Stimulated activated CD8-positive, alpha-beta memory T cell treated with anti-CD3 and anti-CD28 coated beads, Interleukin-7, amount 100 ng/mL, for 48 hours (primary cell): ENCODE results near the gene DMKN.
A peak's percentile ranks its signal among the peaks of the same experiment; 100 is the strongest.
"Not testable (repeated sequence)": the region's sequence is repeated elsewhere in the genome, so short reads cannot be mapped to it uniquely, and the experiment has no call there.

ENCODE experiments used
- DNase-seq, 2 donors: peaks; one replicate each; pipeline ENCODE4 v3.0.0-alpha.2; 2020; ENCODE audit warnings: low read depth in 1 of 2; ENCODE audit errors: extremely low read depth in 1 of 2

Gene DMKN

GRCh38 chr19:35470128-35470527, 43.3 kb downstream of the DMKN start:
- DNase-seq, result no peak

DNA sequence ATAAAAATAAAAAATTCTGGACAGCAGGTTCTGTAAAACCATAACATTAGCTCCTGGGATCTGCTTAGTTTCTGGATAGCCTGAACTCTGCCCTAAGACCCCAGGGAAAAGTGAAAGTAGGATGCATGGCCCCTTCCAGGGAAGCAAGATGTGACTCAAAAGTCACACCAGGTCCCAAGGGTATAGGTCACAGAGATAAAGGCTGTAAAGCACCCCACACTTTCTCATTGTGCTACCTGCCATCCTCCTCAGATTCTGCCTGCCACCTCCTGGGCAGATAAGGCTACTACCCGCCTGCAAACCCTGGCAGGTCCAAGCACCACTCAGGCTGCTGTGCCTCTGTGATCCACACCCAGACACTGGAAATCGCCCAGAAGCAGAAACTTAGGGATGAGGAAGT, 44.8 kb downstream of the DMKN start:
- DNase-seq, result peak in 1 of 2 donors; percentile 61

GRCh38 chr19:35466259-35466658, 47.2 kb downstream of the DMKN start:
- DNase-seq, result no peak

DNA sequence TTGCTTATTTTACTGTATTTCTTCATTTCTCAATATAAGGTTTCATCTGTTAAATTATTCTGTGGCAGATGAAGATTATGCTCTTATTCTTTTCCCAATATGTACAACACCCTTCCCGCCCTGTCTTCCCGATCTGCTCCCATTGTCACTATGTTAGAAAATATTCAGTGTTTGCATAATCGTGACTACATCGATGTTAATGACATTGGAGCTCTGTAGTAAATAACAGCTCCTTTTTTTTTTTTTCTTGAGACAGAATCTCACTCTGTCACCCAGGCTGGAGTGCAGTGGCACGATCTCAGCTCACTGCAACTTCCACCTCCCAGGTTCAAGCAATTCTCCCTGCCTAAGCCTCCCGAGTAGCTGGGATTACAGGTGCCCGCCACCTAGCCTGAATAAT, 50.5 kb downstream of the DMKN start:
- DNase-seq, result not testable (repeated sequence)

DNA sequence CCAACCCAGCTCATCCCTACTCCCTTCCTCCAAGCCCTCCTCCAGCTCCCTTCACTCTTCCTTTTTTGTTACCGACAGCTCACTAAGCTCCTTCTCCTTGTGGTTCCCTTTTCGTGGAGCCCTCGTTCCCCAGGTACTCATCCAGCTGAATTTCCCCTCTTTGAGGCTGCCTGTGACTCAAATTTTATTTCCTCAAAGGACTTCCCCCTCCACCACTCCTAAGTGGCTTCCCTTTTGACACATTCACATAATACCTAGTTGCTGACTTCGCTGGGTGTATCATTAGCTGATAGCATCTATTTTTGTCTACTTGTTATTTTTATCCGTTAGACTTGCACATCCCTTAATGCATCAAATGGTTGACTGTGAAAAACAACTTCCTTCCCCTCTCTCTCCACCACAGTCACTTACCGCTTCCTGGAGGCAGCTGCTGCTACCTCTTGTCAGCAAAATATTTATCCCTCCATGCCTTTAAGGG, 50.9 kb downstream of the DMKN start:
- DNase-seq, result peak in 1 of 2 donors; percentile 20

GRCh38 chr19:35461788-35462187, 51.7 kb downstream of the DMKN start:
- not testable (repeated sequence) for DNase-seq

DNA sequence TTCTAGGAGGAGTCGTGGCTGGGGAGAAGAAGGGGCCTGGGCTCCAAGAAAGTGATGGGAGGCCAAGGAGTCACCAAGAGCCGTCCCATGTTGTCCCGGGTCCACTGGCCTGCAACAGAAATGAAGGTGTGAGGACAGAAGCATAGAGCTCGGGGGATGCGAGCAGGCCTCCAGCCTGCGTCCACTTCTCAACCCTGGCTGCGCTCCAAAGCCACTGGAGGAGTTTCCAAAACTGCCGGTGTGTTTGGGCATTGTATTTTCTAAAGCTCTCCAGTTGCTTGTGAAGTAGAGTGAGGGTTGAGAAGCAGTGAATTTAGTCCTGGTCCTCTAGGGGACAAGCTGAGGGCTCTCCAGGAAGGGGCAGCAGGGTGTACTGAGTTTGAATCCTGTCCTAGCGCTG, 52.4 kb downstream of the DMKN start:
- no peak for DNase-seq

DNA sequence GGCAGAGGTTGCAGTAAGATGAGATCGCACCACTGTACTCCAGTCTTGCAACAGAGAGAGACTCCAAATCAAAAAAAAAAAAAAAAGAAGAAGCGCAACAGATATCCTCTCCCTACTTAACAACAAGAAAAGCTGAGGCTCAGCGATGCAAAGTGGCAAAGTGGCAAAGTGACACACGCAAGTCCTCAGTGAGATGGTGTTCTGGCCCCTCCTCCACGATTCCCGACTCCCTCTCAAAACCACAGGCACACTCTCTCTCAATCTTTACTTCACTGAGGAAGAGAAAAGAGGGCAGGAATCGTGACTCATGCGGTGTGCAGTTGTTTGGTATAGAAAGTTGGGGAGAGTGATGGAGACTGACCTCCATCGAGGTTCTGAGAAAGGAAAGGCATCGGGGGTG, 52.8 kb downstream of the DMKN start:
- no peak for DNase-seq

DNA sequence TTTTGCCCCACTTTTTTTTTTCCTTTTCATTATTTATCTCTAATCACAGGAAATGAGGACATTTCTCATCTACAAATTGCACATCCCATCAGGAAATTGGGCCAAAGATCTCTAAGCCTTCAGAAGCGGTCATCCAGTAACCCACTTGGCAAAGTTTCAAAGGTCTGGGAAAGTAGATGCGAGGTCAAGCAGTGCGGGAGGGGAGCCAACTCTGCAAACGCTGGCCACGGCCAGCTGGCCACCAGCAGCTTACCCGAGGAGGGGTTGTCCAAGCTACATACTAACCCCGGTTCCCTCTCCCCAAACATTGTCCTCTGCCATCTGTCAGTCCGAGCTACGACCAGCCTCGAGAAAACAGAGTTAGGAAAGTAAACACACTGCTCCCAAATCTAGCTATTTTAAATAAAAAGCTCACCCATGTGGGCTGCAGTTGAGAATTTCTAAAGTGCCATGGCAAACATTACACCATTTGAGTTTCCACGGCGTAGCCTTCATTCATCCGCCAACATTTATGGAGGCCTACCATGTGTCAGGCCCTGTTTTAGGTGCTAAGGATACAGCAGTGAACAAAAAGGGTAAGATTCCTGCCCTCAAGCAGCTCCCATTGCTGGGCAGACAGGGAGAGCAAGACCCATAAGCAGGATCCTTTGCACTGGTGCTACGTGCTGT, 53.9 kb downstream of the DMKN start:
- no peak for DNase-seq

GRCh38 chr19:35458731-35459391, 54.6 kb downstream of the DMKN start:
- no peak for DNase-seq

- no peak for DNase-seq
These were observed 55.3 kb downstream of the DMKN start for GRCh38 chr19:35458192-35458591.

GRCh38 chr19:35457173-35457572, 56.3 kb downstream of the DMKN start:
- DNase-seq, result no peak

DNA sequence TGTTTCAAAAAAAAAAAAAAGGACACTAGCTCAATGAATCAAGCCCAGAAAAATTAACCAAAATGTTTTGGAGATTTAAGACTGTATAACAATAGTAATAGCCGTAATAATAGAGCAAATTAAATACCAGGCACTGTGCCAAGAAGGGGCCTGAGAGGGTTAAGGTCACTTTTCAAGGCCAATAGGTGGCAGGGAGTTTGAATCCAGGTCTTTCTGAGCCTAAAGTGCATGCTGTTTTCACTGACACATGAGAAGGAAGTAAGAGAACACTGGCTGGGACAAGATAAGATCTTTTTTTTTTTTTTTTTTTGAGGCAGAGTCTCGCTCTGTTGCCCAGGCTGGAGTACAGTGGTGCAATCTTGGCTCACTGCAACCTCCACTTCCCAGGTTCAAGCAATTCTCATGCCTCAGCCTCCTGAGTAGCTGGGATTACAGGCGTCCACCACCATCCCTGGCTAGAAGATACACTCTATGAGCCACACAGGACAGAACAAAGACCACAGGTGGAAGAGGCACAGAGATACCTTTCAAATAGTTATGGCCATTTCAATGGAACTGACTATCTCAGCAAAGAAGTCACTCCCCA, 57.7 kb downstream of the DMKN start:
- DNase-seq, result no peak

DNA sequence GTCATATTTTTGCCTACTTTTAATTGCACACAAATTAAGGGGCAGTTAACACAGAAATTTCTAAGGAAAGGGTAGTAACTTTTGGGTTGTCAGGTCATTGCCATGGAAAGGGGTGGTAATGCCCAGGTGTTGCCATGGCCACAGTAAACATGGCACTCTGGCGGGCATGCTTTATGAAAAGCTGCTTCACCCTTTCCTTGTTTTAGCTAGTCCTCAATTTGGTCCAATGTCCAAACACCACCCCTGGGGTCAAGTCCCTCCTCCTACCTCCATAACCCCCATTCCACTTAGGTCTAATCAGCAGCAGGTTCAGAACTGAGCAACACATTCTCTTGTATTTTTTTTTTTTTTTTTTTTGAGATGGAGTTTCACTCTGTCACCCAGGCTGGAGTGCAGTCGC, 58.8 kb downstream of the DMKN start:
- no peak for DNase-seq

DNA sequence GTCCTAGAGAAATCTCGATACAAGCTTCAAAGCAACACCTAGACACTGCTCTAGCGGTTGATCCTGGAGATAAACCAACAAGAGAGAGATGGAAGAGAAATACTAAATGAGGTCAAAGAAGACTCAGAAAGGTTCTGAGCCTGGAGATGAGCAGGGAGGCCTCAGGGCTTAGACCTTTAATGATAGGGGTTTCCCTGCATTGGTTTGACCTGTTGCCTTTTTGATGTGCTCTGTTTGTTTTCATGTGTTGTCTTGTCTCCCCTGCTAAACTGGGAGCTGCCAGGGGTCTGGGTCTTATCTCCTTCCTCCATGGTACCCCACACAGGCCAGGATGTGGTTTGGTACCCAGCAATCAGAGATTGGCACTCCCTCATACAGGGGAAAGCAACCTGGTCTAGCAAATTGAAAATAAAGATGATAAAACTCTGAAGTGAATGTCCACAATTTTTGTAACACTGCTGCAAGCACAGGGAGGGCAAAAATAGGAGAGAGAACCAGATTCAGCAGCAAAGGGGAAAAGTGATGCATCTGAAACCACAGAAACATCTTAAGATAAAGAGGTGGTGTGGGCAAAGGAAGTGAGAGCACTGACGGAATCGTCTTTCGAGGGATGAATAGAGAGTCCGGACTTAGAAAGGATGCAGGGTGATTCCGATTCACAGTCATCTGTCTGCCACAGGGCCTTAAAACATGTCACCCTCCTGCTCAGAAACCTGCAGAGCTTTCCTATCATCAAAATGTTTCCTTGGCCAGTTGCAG, 61.9 kb downstream of the DMKN start:
- DNase-seq, result peak in 1 of 2 donors; percentile 45

- no peak for DNase-seq
These were observed 63.9 kb downstream of the DMKN start for GRCh38 chr19:35449359-35450043.

GRCh38 chr19:35447606-35448469, 65.6 kb downstream of the DMKN start, which contains the start of gene FFAR2:
Gene FFAR2, plus strand, starts transcription at chr19:35448257. Its CDS starts 1,458 bp downstream, at chr19:35449715.
- no peak for DNase-seq
